Measurements from ENCODE around the gene CAMK1D.
"Not testable (repeated sequence)": the region's sequence is repeated elsewhere in the genome, so short reads cannot be mapped to it uniquely, and the experiment has no call there.

CAMK1D gene

GRCh38 chr10:12526311-12526710, 177.0 kb downstream of the CAMK1D start:
- no peak for DNase-seq (ENCODE audit: low read depth)

GRCh38 chr10:12529976-12530375, 180.6 kb downstream of the CAMK1D start:
- DNase-seq (ENCODE audit: low read depth): no peak

GRCh38 chr10:12531305-12532220, 182.2 kb downstream of the CAMK1D start:
- DNase-seq (ENCODE audit: low read depth): no peak

- no peak for DNase-seq (ENCODE audit: low read depth)
These were observed 183.8 kb downstream of the CAMK1D start for GRCh38 chr10:12533151-12533550.

DNA sequence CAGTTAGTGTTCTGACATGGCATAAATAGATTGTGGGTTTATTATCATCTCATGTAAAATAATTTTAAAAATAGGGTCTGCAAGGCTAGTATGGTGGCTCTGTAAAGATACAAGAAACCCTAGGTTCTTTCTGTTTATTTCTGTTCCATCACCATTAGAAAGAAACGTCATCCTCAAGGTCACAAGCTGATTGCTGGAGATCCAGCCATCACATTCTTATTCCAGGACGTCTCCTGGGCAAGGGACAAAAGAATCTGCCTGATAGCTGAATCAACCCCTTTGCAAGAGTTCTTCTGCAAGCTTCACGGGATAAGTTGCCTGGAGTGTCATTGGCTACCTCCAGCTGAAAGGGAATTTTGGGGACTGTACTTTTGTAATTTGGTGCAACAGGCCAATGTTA, 184.4 kb downstream of the CAMK1D start:
- no peak for DNase-seq (ENCODE audit: low read depth)

- DNase-seq (ENCODE audit: low read depth): no peak
These were observed 185.5 kb downstream of the CAMK1D start for GRCh38 chr10:12534824-12535223.

- no peak for DNase-seq (ENCODE audit: low read depth)
These were observed 186.3 kb downstream of the CAMK1D start for GRCh38 chr10:12535656-12536055.

- DNase-seq (ENCODE audit: low read depth): no peak
These were observed 189.2 kb downstream of the CAMK1D start for GRCh38 chr10:12538491-12538995.

GRCh38 chr10:12539350-12540164, 190.2 kb downstream of the CAMK1D start:
- no peak for DNase-seq (ENCODE audit: low read depth)

DNA sequence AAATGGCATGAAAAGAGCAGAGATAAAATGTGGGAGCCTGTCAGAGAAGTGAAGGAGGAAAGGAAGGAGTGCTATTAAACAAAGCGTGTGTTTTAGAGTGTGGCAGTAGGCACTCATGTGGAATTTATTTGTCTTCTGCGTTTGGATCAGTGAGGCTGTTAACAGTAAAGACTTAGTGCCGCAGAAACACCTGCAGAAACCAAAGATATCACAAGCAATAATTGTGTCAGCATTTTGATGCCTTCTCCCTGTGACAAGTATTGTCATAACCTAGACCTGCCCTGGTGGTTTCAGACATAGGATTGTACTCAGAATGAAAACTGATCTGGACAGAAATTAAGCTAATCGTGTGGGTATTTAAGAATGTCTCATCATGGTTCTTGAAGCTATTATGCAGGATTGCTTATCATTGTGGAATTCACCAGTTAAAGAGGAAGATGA, 191.0 kb downstream of the CAMK1D start:
- DNase-seq (ENCODE audit: low read depth): no peak

DNA sequence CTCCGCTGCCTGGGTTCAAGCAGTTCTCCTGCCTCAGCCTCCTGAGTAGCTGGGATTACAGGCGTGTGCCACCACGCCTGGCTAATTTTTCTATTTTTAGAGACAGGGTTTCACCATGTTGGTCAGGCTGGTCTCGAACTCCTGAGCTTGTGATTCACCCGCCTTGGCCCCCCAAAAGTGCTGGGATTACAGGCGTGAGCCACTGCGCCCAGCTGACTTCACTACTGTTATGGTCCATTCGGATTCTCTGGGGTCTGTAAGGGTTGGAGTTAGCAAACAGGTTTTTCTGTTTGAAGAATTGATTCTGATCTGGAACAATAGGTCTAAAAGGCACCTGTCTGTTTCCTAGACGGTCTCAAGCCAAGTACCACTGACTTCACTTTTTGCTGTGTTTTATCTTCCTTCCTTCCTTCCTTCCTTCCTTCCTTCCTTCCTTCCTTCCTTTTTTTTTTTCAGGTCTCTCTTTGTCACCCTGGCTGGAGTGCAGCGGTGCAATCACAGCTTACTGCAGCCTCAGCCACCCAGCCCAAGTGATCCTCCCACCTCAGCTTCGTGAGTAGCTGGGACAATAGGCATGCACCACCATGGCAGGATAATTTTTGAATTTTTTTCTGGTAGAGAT, 192.2 kb downstream of the CAMK1D start:
- no peak for DNase-seq (ENCODE audit: low read depth)

DNA sequence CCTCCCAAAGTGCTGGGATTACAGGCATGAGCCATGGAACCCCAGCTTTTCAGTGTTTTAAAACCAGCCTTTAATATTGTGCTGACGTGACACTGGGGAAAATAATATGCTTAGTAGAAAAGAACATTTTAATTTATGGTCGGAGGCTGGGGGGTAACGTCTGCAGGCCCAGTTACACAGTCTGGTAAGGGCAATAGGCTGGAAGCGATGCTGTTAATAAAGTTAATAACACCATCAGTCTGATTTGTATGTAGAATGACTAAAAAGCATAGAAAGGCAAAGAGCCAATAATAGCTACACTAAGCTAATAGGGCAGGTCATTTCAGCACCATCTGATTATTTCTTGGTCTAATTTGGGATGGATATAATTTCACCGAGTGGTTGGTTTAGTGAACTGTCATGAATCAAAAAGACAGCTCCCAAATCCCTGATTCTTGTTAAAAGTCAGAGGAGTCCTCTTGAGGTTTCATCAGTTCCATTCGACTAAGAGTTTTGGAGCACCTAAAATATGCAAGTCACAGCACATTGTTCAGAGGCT, 192.9 kb downstream of the CAMK1D start:
- no peak for DNase-seq (ENCODE audit: low read depth)

- no peak for DNase-seq (ENCODE audit: low read depth)
These were observed 194.2 kb downstream of the CAMK1D start for GRCh38 chr10:12543589-12543988.

DNA sequence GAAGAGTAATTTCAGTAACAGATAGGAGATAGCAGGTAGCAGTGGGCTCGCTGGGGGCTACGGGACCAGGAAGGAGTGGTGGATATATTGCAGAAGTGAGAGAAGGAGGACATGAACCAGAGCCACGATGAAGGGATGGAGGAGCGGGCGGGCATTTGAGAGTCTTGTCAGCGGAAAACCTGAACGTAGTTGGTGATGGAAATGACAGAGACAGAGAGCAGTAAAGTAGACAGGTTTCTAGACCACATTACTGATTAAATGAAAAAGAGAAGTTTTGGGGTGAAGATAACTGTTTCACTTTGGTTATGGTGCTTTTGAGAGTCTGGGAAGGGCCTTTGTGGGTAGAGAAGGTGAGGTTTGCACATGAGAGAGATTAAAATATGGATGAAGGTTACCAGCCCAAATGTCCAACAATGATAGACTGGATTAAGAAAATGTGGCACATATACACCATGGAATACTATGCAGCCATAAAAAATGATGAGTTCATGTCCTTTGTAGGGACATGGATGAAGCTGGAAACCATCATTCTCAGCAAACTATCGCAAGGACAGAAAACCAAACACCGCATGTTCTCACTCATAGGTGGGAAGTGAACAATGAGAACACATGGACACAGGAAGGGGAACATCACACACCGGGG, 196.9 kb downstream of the CAMK1D start:
- not testable (repeated sequence) for DNase-seq (ENCODE audit: low read depth)

DNA sequence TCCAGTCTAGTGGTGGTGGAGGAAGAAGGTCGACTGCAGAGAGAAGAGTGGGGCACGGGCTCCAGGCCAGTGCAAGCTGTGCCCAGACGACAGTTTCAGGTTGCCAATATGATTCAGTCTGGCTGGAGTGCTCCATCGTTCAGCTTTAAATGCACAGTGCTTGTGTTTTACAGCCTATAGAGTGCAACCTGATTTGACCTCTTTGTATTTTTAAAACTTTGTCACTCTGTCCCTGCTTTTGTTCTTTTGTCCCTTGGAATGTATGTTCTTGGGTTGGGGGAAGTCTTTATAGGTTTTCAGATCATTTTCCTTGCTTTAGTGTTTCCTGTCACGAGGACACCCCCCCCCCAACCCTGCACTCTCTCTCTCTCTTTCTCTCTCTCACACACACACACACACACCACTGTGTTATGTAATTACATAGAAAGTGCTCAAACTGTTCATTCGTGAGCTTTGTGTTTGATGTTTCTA, 198.0 kb downstream of the CAMK1D start:
- no peak for DNase-seq (ENCODE audit: low read depth)

DNA sequence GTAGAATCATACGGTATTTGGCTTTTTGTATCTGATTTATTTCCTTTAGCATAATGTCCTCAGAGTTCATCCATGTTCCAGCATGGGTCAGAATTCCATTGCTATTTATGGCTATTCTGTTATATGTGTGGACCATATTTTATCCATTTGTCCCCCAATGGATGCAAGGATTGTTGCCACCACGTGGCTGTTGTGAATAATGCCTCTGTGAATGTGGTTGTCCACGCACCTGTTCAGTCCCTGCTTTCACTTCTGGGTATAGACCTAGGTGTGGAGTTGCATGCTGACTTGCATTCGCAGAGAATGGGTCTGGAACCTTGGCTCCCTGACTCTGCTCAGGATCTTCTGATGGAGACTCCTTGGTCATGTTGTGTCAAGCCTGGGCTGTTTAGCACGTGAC, 199.9 kb downstream of the CAMK1D start:
- DNase-seq (ENCODE audit: low read depth): no peak

DNA sequence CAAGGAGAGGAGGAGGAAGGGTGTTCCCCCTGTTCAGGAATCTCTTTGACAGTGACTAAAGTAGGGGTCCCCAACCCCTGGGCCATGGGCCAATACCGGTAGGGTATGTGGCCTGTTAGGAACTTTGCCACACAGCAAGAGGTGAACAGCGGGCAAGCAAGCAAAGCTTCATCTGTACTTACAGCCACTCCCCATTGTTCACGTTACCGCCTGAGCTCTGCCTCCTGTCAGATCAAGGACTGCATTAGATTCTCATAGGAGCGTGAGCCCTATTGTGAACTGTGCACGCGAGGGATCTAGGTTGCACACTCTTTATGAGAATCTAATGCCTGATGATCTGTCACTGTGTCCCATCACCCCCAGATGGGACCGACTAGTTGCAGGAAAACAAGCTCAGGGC, 201.6 kb downstream of the CAMK1D start:
- no peak for DNase-seq (ENCODE audit: low read depth)

GRCh38 chr10:12556039-12556438, 206.7 kb downstream of the CAMK1D start:
- DNase-seq (ENCODE audit: low read depth): no peak

DNA sequence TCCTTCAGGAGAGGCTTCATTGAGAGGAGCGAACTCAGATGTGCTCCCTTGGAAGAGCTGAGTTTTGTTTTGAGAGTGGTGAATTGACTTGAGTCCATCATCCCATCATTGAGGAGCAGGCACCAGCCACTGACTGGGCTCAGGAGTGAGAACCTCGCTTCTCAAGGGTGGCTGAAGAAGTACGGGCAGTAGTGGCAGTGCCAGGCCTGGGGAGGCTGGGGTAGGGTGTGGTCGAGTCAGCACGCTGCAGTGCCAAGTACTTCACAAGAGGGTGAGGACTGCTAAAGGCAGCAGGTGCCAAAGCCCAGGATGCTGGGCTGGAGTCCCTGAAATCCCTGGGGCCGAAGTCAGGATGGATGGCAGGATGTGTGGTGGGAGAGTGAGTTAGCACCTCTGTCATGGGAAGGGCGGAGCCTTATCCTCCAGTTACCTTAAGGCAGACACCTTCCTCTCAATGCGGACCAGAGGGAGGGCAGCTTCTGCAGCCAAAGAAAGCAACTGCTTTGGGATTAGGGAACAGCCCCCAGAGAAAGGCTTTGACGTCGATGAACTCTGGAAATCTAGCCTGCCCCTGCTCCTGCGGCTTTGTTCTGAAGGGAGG, 210.3 kb downstream of the CAMK1D start:
- DNase-seq (ENCODE audit: low read depth): no peak

GRCh38 chr10:12561307-12561706, 212.0 kb downstream of the CAMK1D start:
- DNase-seq (ENCODE audit: low read depth): no peak

DNA sequence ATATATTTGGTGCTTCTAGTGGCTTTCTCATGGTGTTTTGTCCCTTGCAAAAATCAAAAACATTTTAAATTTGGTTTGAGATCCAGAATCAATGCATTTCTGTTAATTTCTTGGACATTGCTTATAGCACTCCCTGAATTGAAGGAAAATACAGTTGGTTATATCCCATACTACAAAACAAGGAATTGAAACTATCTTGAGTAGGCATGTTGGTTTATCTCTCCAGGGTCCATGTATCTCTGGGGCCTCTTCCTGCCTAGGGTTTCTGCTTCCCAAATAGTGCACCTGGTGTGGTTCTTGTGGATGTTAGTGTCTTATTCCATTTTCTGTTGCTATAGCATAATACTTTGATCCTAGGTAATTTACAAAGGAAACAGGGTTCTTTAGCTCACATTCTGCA, 212.4 kb downstream of the CAMK1D start:
- no peak for DNase-seq (ENCODE audit: low read depth)
